K562 (cell line): ENCODE data around the gene NR1I3. TPM values are rescaled to one million over a fixed set of nuclear protein-coding genes. Genes with fewer than 3 reads are reported as not detected.

Experiments
- ATAC-seq: fragments of 200-7000 bp; cut with Tn5 transposase; 3 replicates; pipeline ENCODE4 v1.9.1; 2020; ENCODE audit warnings: moderate library complexity
- BruUV-seq: library from RNA; stranded (reverse); fragments of 400-500 nt; replicated peaks from 2 replicates; lab custom pipeline; 2021; lab: Mats Ljungman, UMichigan
- CTCF ChIA-PET: fragments of 300-600 bp; formaldehyde crosslinking; extraction: SDS; loops from one replicate; lab custom pipeline; 2021; ENCODE audit warnings: low intra/inter-chr PET ratio; lab: Yijun Ruan, JAX
- POLR2A ChIA-PET: fragments of 300-600, 350-650 bp; sonication (Branson Sonifier 250); formaldehyde crosslinking; extraction: SDS; loops from one replicate; lab custom pipeline; 2021; ENCODE audit warnings: antibody characterized with exemption, inconsistent platforms; lab: Yijun Ruan, JAX
- DNase-seq, 4 experiments: peaks; one replicate each; pipeline versions ENCODE4 v3.0.0 to v3.0.0-alpha.2; 2011 to 2018; ENCODE audit warnings: low spot score in 3 of 4, mixed read lengths in 3 of 4; ENCODE audit errors: extremely low read depth in 1 of 4
- FAIRE-seq: peaks from 2 replicates; lab custom pipeline; 2011; peaks lifted over from hg19 to GRCh38; lab: Jason Lieb, UNC
- H2AFZ ChIP-seq: 2 replicates; pipeline ENCODE4 v1.6.0; 2011; ENCODE audit warnings: low read depth, low read length, control low read depth, inconsistent platforms
- H3K27ac ChIP-seq: fragments of 200-600 bp; 3 replicates; pipeline ENCODE4 v1.8.0; 2011; ENCODE audit warnings: low read depth, mild to moderate bottlenecking, control low read depth, inconsistent platforms, low read length, moderate library complexity, mixed read lengths; ENCODE audit errors: extremely low read depth
- H3K27me3 ChIP-seq, 2 experiments: fragments of 300-600 bp in 1 of 2; 2 replicates in 1 of 2; 3 replicates in 1 of 2; pipeline versions ENCODE4 v1.6.0 to v1.8.0; 2011; ENCODE audit warnings: inconsistent platforms in 2 of 2, low read length in 2 of 2, mild to moderate bottlenecking in 1 of 2, mixed read lengths in 1 of 2, moderate library complexity in 1 of 2; ENCODE audit not compliant: control insufficient read depth in 2 of 2, insufficient read depth in 2 of 2
- H3K36me3 ChIP-seq: fragments of 300-600 bp; 3 replicates; pipeline ENCODE4 v1.8.0; 2011; ENCODE audit warnings: mild to moderate bottlenecking, low read length, inconsistent platforms; ENCODE audit not compliant: control insufficient read depth, insufficient read depth
- H3K4me1 ChIP-seq, 2 experiments: fragments of 200-600 bp in 1 of 2; replicated peaks in 1 of 2; 2 replicates in 1 of 2; 3 replicates in 1 of 2; pipeline versions ENCODE4 v1.5.1 to v1.8.0; 2011; ENCODE audit warnings: inconsistent platforms in 2 of 2, low read length in 2 of 2, mild to moderate bottlenecking in 1 of 2, mixed read lengths in 1 of 2, moderate library complexity in 1 of 2; ENCODE audit not compliant: control insufficient read depth in 2 of 2, insufficient read depth in 2 of 2
- H3K4me2 ChIP-seq: 2 replicates; pipeline ENCODE4 v1.6.1; 2011; ENCODE audit warnings: low read length, control low read depth, inconsistent platforms, mixed read lengths; ENCODE audit not compliant: insufficient read depth
- H3K4me3 ChIP-seq: fragments of 200-600 bp; sonication (generic), shearing (Covaris generic); 2 replicates; pipeline ENCODE4 v1.5.1; 2016; ENCODE audit warnings: control low read depth, inconsistent platforms
- H3K79me2 ChIP-seq: fragments of 200-600 bp; 3 replicates; pipeline ENCODE4 v1.8.0; 2011; ENCODE audit warnings: low read length, inconsistent platforms; ENCODE audit not compliant: control insufficient read depth, insufficient read depth
- H3K9ac ChIP-seq, 2 experiments: 2 replicates each; pipeline versions ENCODE4 v1.6.0 to v1.6.1; 2011; ENCODE audit warnings: low read depth in 2 of 2, low read length in 2 of 2, control low read depth in 1 of 2, inconsistent platforms in 1 of 2, mild to moderate bottlenecking in 1 of 2, mixed read lengths in 1 of 2; ENCODE audit not compliant: insufficient read depth in 1 of 2
- H3K9me1 ChIP-seq: one replicate; pipeline ENCODE4 v1.6.0; 2011; ENCODE audit warnings: inconsistent platforms, mild to moderate bottlenecking, low read length, moderate library complexity; ENCODE audit not compliant: control insufficient read depth, insufficient read depth
- H3K9me3 ChIP-seq: replicated peaks from 2 replicates; pipeline ENCODE4 v1.5.1; 2011; ENCODE audit warnings: low read depth, low read length, inconsistent platforms; ENCODE audit not compliant: control insufficient read depth, insufficient read depth
- H4K20me1 ChIP-seq: replicated peaks from 2 replicates; pipeline ENCODE4 v1.6.1; 2011; ENCODE audit warnings: low read length, inconsistent platforms, mixed read lengths; ENCODE audit not compliant: control insufficient read depth, insufficient read depth
- CAMTA2 ChIP-seq: fragments of 250-450 bp; sonication (Bioruptor Pico); conservative IDR thresholded peaks from 2 replicates; pipeline ENCODE4 v1.5.1; 2022
- HNRNPH1 ChIP-seq: fragments of 200-400 bp; formaldehyde crosslinking; optimal IDR thresholded peaks from 2 replicates; pipeline ENCODE3; 2017; ENCODE audit warnings: low read depth, mild to moderate bottlenecking, low read length, moderate library complexity
- MCM3 ChIP-seq: fragments of 450-650 bp; IDR thresholded peaks from 2 replicates; pipeline ENCODE4 v1.6.1; 2016
- MCM5 ChIP-seq: fragments of 450-650 bp; IDR thresholded peaks from 2 replicates; pipeline ENCODE4 v1.6.1; 2016; ENCODE audit warnings: low read depth
- SIN3B ChIP-seq: fragments of 450-650 bp; IDR thresholded peaks from 2 replicates; pipeline ENCODE4 v1.6.1; 2017; ENCODE audit warnings: low read depth, mild to moderate bottlenecking, moderate library complexity
- TCF7 ChIP-seq: sonication (generic); IDR thresholded peaks from 2 replicates; pipeline ENCODE4 v1.6.1; 2016; ENCODE audit warnings: antibody characterized with exemption, borderline replicate concordance
- TRIM24 ChIP-seq, 2 experiments: fragments of 450-650 bp; IDR thresholded peaks; 2 replicates each; pipeline ENCODE4 v1.6.1; 2016
- XRCC3 ChIP-seq: fragments of 450-650 bp; IDR thresholded peaks from 2 replicates; pipeline ENCODE4 v1.6.1; 2017; ENCODE audit warnings: mild to moderate bottlenecking, moderate library complexity
- ZFP1 ChIP-seq: fragments of 450-650 bp; formaldehyde crosslinking; IDR thresholded peaks from 2 replicates; pipeline ENCODE4 v1.4.0; 2020; ENCODE audit warnings: mild to moderate bottlenecking, mixed read lengths
- ZNF140 ChIP-seq: fragments of 250-450 bp; sonication (Bioruptor Pico); IDR thresholded peaks from 2 replicates; pipeline ENCODE4 v1.8.0; 2021; ENCODE audit warnings: moderate library complexity, mild to moderate bottlenecking, inconsistent platforms
- ZNF561 ChIP-seq: fragments of 450-650 bp; formaldehyde crosslinking; conservative IDR thresholded peaks from 2 replicates; pipeline ENCODE4 v1.4.0; 2020; ENCODE audit warnings: mild to moderate bottlenecking, moderate library complexity
- ZNF717 ChIP-seq: fragments of 250-450 bp; sonication (Bioruptor Pico); IDR thresholded peaks from 2 replicates; pipeline ENCODE4 v1.5.0; 2021
- WGBS: fragments of 100-300 bp; shearing (Covaris generic); methylation state at CpG from one replicate; pipeline ENCODE4 v1.1.6; 2016; ENCODE audit warnings: low coverage, mixed read lengths; ENCODE audit not compliant: insufficient coverage; ENCODE audit errors: missing lambda C conversion rate; 5-methylcytosine and 5-hydroxymethylcytosine counted together
- in situ Hi-C: fragments of 300-500 bp; cut with MboI; formaldehyde crosslinking; loops from 4 replicates; pipeline ENCODE4 v1.15.0; 2018; ENCODE audit warnings: inconsistent platforms, mixed read lengths
- intact Hi-C: fragments of 100-400 bp; cut with micrococcal nuclease; formaldehyde crosslinking; loops from 2 replicates; pipeline ENCODE4 v1.14.2; 2022
- polyA plus RNA-seq, 8 experiments: library from polyadenylated mRNA; depleted of rRNA in 4 of 8; stranded (reverse) in 5 of 8; unstranded in 3 of 8; fragments of >200 nt; fragmentation: Nextera tagmentation in 2 of 8; fragmentation: Illumina TruSeq in 1 of 8; extraction: Ambion mirVana in 2 of 8; extraction: Trizol in 1 of 8; gene quantifications; 2 replicates each; pipeline versions ENCODE4 v1.2.1 to v1.2.3, GENCODE V29; 2011 to 2014; ENCODE audit warnings: inconsistent platforms in 1 of 8, missing spikeins in 1 of 8
- total RNA-seq, 7 experiments: library from RNA; depleted of rRNA in 6 of 7; stranded (reverse); fragments of >200 nt in 6 of 7; fragmentation: Illumina TruSeq in 2 of 7; extraction: Trizol in 2 of 7; gene quantifications; 2 replicates each; pipeline versions ENCODE4 v1.2.1 to v1.2.3, GENCODE V29; 2011 to 2021; ENCODE audit warnings: low replicate concordance in 1 of 7
- TF ChIP-seq, protein P1 (sequence below): IDR thresholded peaks from 2 replicates; pipeline ENCODE4 v1.6.1; 2011; ENCODE audit warnings: borderline replicate concordance, low read depth, mild to moderate bottlenecking, moderate library complexity, low read length; ENCODE audit not compliant: insufficient read depth, poor library complexity, severe bottlenecking
- TF ChIP-seq, protein P2 (sequence below): sonication (generic); formaldehyde crosslinking; IDR thresholded peaks from 2 replicates; pipeline ENCODE4 v1.8.0; 2022; ENCODE audit warnings: mild to moderate bottlenecking, missing genetic modification reagents
- TF ChIP-seq, protein P3 (sequence below): sonication (generic); formaldehyde crosslinking; IDR thresholded peaks from 2 replicates; pipeline ENCODE4 v1.8.0; 2022; ENCODE audit warnings: mild to moderate bottlenecking, missing genetic modification reagents
- TF ChIP-seq, protein P4 (sequence below): fragments of 250-450 bp; sonication (Bioruptor Pico); IDR thresholded peaks from 2 replicates; pipeline ENCODE4 v1.4.0; 2020; ENCODE audit warnings: borderline replicate concordance

Gene NR1I3
- total and polyA plus RNA-seq, 9 of the 15 experiments (the other 6 are each of a cell fraction or from before 2014, with no cell fraction given), result 0.11 TPM; not detected in 8

DNA sequence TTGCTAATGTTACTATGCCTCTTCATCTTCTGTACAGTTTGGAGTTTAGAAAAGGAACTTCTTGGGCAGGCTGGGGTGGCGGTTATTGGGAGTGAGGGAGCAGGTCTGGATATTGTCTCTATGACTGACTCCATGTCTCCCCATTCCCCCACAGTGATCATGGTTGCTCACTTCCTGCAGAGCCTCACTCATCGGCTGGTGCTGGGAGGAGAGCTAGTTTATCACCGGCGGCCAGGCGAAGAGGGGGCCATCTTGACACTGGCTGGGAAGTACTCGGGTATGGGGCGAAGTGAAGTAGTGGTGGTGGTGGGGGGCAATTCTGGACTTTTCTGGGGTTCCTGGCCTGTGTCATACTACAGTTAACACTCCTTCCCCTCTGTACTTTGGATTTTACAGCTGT lies 10.0 kb downstream of the NR1I3 start:
- Histone ChIP-seq H3K9me3 (no peaks in the 10 kb centered on the region), H3K4me2 (peak overlapping the region; percentile 97), H2AFZ (no peak overlapping the region), H3K4me1 (peaks cover 16 to 18% of the 10 kb centered on the region in 2 experiments; a peak in 4 of 5 replicates), H3K9ac (peak overlapping the region in 1 of 2 experiments; percentile 54; a peak in 1 of 4 replicates), H3K4me3 (no peak overlapping the region; the same call in 1 of the 2 replicates), H3K79me2 (peaks cover 19% of the 10 kb centered on the region), H4K20me1 (no peaks in the 10 kb centered on the region), H3K9me1 (no peaks in the 10 kb centered on the region), H3K27ac (no peak overlapping the region; the same call in 2 of the 3 replicates), H3K36me3 (peaks cover 37% of the 10 kb centered on the region), H3K27me3 (no peaks in the 10 kb centered on the region)
- no peak for FAIRE-seq
- in situ Hi-C loops (loop anchor here (5.0 kb wide), 1 partner anchor 154 kb away; no protein-coding TSS in a partner anchor), intact Hi-C loops (loop anchor here (5.0 kb wide), 1 partner anchor 139 kb away; the partner anchor contains the start of gene CFAP126)
- ChIA-PET POLR2A (interaction anchor here (0.6 to 1.9 kb wide), 2 partner anchors 7 to 33 kb away, joined by 3 to 4 read pairs; no protein-coding TSS in a partner anchor), CTCF (interaction anchor here (0.6 to 1.6 kb wide), 5 partner anchors 36 to 155 kb away, joined by 3 to 5 read pairs (median 3); partner anchors contain the start of gene CFAP126)
- TF ChIP-seq, protein P1, sequence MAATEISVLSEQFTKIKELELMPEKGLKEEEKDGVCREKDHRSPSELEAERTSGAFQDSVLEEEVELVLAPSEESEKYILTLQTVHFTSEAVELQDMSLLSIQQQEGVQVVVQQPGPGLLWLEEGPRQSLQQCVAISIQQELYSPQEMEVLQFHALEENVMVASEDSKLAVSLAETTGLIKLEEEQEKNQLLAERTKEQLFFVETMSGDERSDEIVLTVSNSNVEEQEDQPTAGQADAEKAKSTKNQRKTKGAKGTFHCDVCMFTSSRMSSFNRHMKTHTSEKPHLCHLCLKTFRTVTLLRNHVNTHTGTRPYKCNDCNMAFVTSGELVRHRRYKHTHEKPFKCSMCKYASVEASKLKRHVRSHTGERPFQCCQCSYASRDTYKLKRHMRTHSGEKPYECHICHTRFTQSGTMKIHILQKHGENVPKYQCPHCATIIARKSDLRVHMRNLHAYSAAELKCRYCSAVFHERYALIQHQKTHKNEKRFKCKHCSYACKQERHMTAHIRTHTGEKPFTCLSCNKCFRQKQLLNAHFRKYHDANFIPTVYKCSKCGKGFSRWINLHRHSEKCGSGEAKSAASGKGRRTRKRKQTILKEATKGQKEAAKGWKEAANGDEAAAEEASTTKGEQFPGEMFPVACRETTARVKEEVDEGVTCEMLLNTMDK, result no peak
- TF ChIP-seq ZFP1 (CRISPR knock-in tag) (no peak), TRIM24 (IDR thresholded peaks at IDR 0.05) (no peak), TCF7 (no peak), SIN3B (no peak), ZNF561 (CRISPR knock-in tag) (no peak), ZNF717 (CRISPR knock-in tag) (no peak), MCM5 (no peak), XRCC3 (no peak), ZNF140 (CRISPR knock-in tag) (no peak), HNRNPH1 (no peak), CAMTA2 (CRISPR knock-in tag) (no peak), MCM3 (no peak)
- TF ChIP-seq, protein P2, sequence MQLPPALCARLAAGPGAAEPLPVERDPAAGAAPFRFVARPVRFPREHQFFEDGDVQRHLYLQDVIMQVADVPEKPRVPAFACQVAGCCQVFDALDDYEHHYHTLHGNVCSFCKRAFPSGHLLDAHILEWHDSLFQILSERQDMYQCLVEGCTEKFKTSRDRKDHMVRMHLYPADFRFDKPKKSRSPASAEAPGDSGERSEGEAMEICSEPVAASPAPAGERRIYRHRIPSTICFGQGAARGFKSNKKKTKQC (CRISPR knock-in tag), result no peak
- TF ChIP-seq, protein P3, sequence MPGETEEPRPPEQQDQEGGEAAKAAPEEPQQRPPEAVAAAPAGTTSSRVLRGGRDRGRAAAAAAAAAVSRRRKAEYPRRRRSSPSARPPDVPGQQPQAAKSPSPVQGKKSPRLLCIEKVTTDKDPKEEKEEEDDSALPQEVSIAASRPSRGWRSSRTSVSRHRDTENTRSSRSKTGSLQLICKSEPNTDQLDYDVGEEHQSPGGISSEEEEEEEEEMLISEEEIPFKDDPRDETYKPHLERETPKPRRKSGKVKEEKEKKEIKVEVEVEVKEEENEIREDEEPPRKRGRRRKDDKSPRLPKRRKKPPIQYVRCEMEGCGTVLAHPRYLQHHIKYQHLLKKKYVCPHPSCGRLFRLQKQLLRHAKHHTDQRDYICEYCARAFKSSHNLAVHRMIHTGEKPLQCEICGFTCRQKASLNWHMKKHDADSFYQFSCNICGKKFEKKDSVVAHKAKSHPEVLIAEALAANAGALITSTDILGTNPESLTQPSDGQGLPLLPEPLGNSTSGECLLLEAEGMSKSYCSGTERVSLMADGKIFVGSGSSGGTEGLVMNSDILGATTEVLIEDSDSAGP (CRISPR knock-in tag), result no peak
- TF ChIP-seq, protein P4, sequence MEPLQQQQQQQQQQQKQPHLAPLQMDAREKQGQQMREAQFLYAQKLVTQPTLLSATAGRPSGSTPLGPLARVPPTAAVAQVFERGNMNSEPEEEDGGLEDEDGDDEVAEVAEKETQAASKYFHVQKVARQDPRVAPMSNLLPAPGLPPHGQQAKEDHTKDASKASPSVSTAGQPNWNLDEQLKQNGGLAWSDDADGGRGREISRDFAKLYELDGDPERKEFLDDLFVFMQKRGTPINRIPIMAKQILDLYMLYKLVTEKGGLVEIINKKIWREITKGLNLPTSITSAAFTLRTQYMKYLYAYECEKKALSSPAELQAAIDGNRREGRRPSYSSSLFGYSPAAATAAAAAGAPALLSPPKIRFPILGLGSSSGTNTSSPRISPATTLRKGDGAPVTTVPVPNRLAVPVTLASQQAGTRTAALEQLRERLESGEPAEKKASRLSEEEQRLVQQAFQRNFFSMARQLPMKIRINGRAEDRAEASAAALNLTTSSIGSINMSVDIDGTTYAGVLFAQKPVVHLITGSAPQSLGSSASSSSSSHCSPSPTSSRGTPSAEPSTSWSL (CRISPR knock-in tag), result no peak
- ATAC-seq, result no peak
- WGBS, result 85% methylated on average over 7 of the region's 7 CpGs
- BruUV-seq, result no TSS peak
- no peak for DNase-seq
